ENCODE measurements around the gene CLEC16A.

DNA sequence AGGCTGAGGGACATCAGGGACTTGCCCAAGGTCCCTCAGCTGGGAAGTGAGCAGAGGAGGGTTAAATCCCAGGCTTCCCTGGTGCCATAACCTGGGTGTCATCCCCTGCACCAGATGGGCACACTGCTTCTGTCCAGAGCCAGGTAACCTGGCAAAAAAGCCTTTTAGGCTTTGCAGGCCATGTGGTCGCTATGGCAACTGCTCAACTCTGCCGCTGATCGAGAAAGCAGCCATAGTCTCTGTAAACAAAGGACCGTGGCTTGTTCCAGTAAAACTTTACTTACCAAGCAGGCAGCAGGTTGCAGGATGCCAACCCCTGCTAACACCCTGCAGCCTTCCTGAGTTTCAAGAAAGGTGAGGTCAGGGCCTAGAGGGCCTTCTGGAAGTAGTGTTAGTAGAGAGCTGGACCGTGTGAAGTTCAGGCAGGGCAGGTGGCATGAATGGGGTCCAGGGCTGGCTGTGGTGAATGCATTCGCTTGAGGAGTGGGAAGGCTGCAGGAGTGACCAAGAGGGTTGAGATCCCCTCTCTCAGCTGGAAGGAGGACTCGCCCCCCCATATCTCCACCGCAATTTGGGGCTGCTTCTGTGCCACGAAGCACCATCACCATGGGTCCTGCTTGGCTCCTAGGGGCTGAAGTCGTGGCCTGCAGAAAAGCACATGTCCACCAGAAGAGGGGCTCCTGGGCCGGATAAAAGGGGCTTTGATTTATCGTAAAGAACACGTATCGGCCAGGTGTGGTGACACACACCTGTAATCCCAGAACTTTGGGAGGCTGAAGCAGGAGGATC is 220.3 kb downstream of the CLEC16A start:
- TF ChIP-seq, protein P1, sequence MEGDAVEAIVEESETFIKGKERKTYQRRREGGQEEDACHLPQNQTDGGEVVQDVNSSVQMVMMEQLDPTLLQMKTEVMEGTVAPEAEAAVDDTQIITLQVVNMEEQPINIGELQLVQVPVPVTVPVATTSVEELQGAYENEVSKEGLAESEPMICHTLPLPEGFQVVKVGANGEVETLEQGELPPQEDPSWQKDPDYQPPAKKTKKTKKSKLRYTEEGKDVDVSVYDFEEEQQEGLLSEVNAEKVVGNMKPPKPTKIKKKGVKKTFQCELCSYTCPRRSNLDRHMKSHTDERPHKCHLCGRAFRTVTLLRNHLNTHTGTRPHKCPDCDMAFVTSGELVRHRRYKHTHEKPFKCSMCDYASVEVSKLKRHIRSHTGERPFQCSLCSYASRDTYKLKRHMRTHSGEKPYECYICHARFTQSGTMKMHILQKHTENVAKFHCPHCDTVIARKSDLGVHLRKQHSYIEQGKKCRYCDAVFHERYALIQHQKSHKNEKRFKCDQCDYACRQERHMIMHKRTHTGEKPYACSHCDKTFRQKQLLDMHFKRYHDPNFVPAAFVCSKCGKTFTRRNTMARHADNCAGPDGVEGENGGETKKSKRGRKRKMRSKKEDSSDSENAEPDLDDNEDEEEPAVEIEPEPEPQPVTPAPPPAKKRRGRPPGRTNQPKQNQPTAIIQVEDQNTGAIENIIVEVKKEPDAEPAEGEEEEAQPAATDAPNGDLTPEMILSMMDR (conservative IDR thresholded peaks at IDR 0.05; ENCODE audit: low read depth in 2 of 2): no peak
- no peak for TF ChIP-seq POLR2AphosphoS5 (IDR thresholded peaks at IDR 0.05; ENCODE audit: low read depth)
- no peak for TF ChIP-seq EZH2 (IDR thresholded peaks at IDR 0.05; ENCODE audit: low read depth, unreplicated experiment)
- TF ChIP-seq, protein P2, sequence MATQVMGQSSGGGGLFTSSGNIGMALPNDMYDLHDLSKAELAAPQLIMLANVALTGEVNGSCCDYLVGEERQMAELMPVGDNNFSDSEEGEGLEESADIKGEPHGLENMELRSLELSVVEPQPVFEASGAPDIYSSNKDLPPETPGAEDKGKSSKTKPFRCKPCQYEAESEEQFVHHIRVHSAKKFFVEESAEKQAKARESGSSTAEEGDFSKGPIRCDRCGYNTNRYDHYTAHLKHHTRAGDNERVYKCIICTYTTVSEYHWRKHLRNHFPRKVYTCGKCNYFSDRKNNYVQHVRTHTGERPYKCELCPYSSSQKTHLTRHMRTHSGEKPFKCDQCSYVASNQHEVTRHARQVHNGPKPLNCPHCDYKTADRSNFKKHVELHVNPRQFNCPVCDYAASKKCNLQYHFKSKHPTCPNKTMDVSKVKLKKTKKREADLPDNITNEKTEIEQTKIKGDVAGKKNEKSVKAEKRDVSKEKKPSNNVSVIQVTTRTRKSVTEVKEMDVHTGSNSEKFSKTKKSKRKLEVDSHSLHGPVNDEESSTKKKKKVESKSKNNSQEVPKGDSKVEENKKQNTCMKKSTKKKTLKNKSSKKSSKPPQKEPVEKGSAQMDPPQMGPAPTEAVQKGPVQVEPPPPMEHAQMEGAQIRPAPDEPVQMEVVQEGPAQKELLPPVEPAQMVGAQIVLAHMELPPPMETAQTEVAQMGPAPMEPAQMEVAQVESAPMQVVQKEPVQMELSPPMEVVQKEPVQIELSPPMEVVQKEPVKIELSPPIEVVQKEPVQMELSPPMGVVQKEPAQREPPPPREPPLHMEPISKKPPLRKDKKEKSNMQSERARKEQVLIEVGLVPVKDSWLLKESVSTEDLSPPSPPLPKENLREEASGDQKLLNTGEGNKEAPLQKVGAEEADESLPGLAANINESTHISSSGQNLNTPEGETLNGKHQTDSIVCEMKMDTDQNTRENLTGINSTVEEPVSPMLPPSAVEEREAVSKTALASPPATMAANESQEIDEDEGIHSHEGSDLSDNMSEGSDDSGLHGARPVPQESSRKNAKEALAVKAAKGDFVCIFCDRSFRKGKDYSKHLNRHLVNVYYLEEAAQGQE (IDR thresholded peaks at IDR 0.05; ENCODE audit: unreplicated experiment): no peak
- no peak for TF ChIP-seq JUNB (IDR thresholded peaks at IDR 0.05; ENCODE audit: unreplicated experiment)
- TF ChIP-seq EZH2phosphoT487 (IDR thresholded peaks at IDR 0.05; ENCODE audit: unreplicated experiment): no peak
- TF ChIP-seq, protein P3, sequence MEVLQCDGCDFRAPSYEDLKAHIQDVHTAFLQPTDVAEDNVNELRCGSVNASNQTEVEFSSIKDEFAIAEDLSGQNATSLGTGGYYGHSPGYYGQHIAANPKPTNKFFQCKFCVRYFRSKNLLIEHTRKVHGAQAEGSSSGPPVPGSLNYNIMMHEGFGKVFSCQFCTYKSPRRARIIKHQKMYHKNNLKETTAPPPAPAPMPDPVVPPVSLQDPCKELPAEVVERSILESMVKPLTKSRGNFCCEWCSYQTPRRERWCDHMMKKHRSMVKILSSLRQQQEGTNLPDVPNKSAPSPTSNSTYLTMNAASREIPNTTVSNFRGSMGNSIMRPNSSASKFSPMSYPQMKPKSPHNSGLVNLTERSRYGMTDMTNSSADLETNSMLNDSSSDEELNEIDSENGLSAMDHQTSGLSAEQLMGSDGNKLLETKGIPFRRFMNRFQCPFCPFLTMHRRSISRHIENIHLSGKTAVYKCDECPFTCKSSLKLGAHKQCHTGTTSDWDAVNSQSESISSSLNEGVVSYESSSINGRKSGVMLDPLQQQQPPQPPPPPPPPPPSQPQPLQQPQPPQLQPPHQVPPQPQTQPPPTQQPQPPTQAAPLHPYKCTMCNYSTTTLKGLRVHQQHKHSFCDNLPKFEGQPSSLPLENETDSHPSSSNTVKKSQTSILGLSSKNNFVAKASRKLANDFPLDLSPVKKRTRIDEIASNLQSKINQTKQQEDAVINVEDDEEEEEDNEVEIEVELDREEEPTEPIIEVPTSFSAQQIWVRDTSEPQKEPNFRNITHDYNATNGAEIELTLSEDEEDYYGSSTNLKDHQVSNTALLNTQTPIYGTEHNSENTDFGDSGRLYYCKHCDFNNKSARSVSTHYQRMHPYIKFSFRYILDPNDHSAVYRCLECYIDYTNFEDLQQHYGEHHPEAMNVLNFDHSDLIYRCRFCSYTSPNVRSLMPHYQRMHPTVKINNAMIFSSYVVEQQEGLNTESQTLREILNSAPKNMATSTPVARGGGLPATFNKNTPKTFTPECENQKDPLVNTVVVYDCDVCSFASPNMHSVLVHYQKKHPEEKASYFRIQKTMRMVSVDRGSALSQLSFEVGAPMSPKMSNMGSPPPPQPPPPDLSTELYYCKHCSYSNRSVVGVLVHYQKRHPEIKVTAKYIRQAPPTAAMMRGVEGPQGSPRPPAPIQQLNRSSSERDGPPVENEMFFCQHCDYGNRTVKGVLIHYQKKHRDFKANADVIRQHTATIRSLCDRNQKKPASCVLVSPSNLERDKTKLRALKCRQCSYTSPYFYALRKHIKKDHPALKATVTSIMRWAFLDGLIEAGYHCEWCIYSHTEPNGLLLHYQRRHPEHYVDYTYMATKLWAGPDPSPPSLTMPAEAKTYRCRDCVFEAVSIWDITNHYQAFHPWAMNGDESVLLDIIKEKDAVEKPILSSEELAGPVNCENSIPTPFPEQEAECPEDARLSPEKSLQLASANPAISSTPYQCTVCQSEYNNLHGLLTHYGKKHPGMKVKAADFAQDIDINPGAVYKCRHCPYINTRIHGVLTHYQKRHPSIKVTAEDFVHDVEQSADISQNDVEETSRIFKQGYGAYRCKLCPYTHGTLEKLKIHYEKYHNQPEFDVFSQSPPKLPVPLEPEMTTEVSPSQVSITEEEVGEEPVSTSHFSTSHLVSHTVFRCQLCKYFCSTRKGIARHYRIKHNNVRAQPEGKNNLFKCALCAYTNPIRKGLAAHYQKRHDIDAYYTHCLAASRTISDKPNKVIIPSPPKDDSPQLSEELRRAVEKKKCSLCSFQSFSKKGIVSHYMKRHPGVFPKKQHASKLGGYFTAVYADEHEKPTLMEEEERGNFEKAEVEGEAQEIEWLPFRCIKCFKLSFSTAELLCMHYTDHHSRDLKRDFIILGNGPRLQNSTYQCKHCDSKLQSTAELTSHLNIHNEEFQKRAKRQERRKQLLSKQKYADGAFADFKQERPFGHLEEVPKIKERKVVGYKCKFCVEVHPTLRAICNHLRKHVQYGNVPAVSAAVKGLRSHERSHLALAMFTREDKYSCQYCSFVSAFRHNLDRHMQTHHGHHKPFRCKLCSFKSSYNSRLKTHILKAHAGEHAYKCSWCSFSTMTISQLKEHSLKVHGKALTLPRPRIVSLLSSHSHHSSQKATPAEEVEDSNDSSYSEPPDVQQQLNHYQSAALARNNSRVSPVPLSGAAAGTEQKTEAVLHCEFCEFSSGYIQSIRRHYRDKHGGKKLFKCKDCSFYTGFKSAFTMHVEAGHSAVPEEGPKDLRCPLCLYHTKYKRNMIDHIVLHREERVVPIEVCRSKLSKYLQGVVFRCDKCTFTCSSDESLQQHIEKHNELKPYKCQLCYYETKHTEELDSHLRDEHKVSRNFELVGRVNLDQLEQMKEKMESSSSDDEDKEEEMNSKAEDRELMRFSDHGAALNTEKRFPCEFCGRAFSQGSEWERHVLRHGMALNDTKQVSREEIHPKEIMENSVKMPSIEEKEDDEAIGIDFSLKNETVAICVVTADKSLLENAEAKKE (CRISPR knock-in tag; IDR thresholded peaks at IDR 0.05): no peak
- no peak for TF ChIP-seq CREB1 (CRISPR knock-in tag; IDR thresholded peaks at IDR 0.05; ENCODE audit: low read depth)

All from GM23338 (cell line).